ENCODE results near the gene SPTSSA. TPM values are rescaled to one million over a fixed set of nuclear protein-coding genes. Genes with fewer than 3 reads are reported as not detected.

The SPTSSA gene, protein sequence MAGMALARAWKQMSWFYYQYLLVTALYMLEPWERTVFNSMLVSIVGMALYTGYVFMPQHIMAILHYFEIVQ
- total RNA-seq = 32.0 and 37.7 TPM in 2 replicates

DNA sequence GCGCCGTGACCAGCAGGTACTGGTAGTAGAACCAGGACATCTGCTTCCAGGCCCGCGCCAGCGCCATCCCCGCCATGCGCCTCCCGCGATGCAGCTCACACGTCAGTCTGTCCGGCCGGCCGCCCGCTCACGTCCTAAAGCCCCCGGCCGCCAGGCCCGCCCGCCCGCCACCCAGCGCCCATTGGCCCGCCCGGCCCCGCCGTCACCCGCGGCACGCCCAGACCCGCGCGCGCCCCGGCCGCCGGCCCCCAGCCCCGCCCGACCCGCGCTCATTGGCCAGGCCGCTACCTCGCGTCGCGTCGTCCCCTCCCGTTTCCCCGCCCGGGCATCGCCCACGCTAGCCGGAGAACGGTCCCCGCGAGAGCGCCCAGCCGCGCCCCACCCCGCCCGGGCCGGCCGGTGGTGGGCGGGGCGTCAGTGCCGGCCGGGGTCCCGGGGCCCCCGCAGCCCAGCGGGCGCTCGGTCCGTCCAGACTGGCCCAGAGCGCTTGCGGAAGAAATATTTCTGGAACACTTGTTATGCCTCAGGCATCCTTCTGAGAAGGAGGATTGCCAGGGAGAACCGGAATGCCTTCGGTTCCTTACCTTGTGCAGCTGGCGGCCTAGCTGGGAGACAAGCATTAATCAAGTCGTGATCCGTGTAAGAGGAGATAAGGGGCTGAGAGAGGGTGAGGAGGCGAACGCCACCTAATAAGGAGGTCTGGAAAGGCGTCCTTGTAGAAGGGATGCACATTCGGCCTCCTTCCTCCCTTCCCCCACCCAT lies at the start of gene SPTSSA:
Gene SPTSSA, minus strand, starts transcription at position 109 of the 762 bp plus-strand sequence. Its CDS starts 33 bp downstream, at position 76.

Other genes starting within 250 kb of the SPTSSA start
- gene EAPP, start 77.5 kb upstream of the SPTSSA start, total RNA-seq = 61.5 and 72.7 TPM in 2 replicates
- gene SNX6, start 167.9 kb upstream of the SPTSSA start, total RNA-seq = 76.2 and 109 TPM in 2 replicates

Measured in bronchial smooth muscle cell (primary cell).